GM18526 (cell line): ENCODE data around the gene ZNF23.

ENCODE experiments used
- POLR2A ChIP-seq: IDR thresholded peaks from 3 replicates; pipeline ENCODE4 v1.6.1; 2011; ENCODE audit not compliant: insufficient read length; ENCODE audit errors: extremely low read depth

ZNF23 gene

GRCh38 chr16:71461686-71462648, at the start of gene ZNF23:
ZNF23 (minus strand) TSS chr16:71462247; CDS start chr16:71456796, 5,451 bp downstream.
- TF ChIP-seq POLR2A = peak; percentile 97

- TF ChIP-seq POLR2A = no peak
Measured at GRCh38 chr16:71507061-71507460, 45.0 kb upstream of the ZNF23 start.

DNA sequence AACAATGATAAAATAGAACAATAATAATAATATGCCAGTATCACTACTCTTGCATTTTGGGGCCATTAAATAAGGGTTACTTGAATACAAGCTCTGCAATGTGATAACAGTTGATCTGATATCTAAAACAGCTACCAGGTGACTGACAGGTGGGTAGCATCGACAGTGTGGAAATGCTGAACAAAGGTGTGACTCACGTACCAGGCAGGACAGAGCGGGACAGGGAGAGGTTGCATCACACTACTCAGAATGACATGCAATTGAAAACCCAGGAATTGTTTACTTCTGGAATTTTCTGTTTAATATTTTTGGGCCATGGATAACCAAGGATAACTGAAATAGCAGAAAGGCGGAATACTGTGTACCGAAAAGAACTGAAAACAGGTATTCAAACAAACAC, 42.9 kb upstream of the ZNF23 start:
- no peak for TF ChIP-seq POLR2A

DNA sequence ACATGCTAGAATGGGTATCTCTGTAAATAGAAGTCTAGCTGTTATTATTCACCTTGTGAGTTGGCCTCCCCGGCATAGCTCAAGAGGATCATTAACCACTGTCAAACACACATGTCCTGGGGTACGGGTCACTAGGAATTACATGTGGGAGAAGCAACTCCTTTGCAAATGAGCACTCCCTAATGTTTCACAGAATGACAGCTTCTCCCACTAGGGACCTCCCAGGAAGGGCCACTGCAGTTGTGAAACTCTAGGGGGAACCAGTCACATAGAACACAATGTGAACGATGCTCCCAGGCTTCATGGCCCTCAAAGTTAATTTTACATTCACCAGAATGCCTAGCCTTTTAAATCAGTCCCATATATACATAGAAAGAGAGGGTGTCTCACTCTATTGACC, 39.5 kb upstream of the ZNF23 start:
- no peak for TF ChIP-seq POLR2A

DNA sequence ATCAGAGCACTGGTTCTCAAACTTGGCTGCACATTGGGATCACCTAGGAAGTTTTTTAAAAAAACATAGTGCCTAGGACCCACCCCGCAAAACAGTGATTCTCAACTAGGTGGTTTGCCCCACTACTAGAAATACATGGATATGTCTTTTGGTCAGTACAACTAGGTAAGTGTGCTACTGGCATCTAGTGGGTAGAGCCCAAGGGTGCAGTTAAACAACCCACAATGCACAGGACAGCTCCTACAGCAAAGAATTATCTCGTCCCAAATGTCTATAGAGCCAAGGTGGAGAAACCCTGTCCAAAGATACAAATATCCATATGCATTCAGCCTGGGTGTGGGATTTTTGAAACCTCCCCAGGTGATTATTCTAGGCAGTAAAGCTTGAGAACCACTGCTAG, 38.9 kb upstream of the ZNF23 start:
- no peak for TF ChIP-seq POLR2A

DNA sequence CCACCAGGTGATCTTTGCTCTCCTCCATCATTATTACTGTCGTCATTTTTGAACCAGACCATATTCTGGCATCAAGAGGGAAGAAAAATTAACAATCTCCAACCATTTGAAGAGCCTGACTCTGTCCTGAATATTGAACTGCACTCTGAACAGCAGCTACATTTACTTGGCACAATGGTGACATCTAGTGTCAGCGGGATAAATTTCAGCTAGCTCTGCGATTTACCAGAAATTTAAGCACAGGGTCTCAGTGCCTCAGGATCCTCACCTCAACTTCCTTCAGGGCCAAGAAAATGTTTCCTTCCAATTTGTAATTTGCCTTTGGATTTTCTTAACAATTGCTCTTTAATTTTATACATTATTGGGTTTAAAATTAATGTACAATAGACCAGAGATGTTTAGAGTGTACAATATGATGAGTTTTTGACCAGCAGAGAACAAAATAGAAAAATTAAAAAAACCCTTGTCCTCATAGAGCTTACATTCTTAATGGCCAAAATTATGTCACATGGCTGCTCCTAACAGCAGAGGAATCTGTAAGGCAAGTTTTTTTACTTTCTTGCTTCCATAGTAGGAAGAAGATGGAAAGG, 37.8 kb upstream of the ZNF23 start:
- no peak for TF ChIP-seq POLR2A

DNA sequence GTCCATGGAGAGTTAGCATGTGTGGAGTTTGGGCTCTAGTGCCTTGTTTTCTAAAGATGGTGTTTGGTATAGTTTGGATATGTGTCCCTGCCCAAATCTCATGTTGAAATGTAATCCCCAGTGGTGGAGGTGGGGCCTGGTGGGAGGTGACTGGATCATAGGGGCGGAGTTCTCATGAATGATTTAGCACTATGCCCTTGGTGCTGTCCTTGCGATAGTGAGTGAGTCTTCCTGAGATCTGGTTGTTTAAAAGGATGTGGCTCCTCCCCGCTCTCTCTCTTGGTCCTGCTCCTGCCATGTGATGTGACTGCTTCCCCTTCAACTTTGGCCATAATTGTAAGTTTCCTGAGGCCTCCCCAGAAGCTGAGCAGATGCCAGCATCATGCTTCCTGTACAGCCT, 36.0 kb upstream of the ZNF23 start:
- TF ChIP-seq POLR2A = no peak

DNA sequence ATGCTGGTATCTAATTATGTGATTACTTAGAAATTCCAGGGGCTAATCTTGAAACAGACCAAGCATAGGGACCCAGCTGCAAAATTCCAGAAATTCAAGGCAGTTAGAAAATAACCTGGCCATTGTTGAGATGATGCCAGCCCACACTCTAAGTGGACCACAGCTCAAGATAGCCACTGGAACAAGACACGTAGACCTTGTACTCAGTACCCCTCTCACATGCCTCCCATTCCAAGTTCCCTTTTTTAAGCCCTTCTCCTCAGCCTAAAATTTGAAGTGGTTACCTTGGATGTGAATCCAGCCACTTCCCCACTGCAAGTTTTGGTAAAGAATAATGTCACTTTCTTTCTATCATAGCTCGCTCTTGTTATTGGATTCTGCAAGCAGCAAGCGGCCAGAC, 31.2 kb upstream of the ZNF23 start:
- TF ChIP-seq POLR2A = no peak

GRCh38 chr16:71492786-71493185, 30.7 kb upstream of the ZNF23 start:
- TF ChIP-seq POLR2A = no peak

GRCh38 chr16:71491054-71491453, 29.0 kb upstream of the ZNF23 start:
- TF ChIP-seq POLR2A = no peak

- no peak for TF ChIP-seq POLR2A
Measured at GRCh38 chr16:71490361-71490760, 28.3 kb upstream of the ZNF23 start.

DNA sequence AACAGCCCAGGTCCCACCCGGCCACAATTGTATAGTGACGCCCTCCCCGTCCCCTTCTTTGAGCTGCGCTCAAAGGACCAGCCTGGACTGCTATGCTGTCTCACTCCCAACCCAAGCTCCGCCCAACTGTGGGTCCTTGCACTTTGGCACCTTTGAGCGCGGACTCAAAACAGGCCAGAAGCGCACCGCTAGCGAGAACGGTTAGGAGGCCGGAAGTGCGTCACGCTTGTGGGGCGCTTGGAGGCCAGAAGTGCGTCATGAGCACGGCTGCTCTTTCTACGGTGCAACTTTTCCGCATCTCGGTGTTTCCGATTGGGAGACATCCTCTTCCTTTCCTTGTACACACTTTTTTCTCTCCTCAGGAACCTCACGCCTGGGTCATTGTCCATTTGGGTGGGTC, 27.1 kb upstream of the ZNF23 start, which contains the start of gene ZNF19:
TSS of gene ZNF19 (minus strand) at position 203 of the 400 bp plus-strand sequence. CDS start 7,210 bp downstream, outside the sequence.
- TF ChIP-seq POLR2A = no peak

GRCh38 chr16:71484006-71484893, 22.2 kb upstream of the ZNF23 start:
- TF ChIP-seq POLR2A = peak; percentile 66

DNA sequence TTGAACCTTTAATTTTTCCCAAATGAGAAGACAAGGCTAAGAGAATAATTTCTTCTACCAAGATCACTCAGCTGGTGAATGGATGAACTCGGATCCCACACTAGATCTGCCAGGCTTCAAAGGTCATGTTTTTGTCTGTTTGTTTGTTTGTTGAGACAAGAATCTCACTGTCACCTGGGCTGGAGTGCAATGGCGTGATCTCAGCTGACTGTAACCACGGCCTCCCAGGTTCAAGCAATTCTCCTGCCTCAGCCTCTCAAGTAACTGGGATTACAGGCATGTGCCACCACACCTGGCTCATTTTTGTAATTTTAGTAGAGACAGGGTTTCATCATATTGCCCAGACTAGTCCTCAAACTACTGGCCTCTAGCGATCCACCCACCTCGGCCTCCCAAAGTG, 20.5 kb upstream of the ZNF23 start:
- no peak for TF ChIP-seq POLR2A

DNA sequence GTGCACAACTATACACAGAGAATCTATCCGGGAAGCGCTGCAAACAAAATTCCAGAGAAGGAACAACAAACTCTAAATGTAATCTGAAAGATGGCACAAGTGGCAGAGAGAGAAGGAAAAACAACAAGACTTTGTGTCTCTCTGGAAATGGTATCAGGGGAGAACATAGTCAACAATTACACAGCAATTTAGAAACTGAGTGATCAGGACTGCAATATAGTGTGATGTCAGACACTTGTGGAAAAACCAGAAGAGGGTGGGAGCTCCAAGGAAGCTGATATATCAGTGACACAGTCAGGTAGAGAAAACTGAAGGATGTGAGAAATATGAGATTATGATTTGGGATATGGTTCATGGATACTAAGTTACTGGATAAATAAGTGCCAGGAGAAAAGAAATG, 18.9 kb upstream of the ZNF23 start:
- TF ChIP-seq POLR2A = no peak
